ENCODE measurements around the gene HINT2.

HINT2 gene

DNA sequence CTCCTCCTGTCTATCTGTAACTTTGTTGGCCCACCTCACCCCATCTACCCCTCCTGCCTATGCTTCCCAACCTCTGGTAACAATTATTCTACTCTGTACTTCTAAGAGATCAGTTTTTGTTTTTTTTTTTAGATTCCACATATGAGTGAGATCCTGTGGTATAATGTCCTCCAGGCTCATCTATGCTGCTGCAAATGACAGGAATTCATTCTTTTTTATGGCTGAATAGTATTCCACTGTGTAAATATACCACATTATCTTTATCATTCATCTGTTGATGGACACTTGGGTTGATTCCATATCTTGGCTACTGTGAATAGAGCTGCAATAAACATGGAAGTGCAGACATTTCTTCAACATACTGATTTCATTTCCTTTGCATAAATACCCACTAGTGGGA, 31.4 kb downstream of the HINT2 start:
- H3K27me3 ChIP-seq (ENCODE audit: insufficient read depth, low read length, poor library complexity, severe bottlenecking): no peaks in the 10 kb centered on the region
- no peaks in the 10 kb centered on the region for H3K9me2 ChIP-seq (replicated peaks; ENCODE audit: low read depth, low read length)
- H2AFZ ChIP-seq (ENCODE audit: low read length): no peak overlapping the region
- H3F3A ChIP-seq (ENCODE audit: low read depth): no peaks in the 10 kb centered on the region
- peaks cover 16% of the 10 kb centered on the region; the same call in 1 of the 2 replicates for H3K36me3 ChIP-seq (ENCODE audit: insufficient read depth, low read length)
- no peaks in the 10 kb centered on the region for H3K9me3 ChIP-seq (ENCODE audit: insufficient read depth, low read depth, low read length)
- H3K79me2 ChIP-seq (ENCODE audit: insufficient read depth, low read length): no peaks in the 10 kb centered on the region
- H3K4me3 ChIP-seq (ENCODE audit: low read length, poor library complexity, severe bottlenecking): no peak overlapping the region
- H3K4me1 ChIP-seq (ENCODE audit: insufficient read depth, low read length, poor library complexity, severe bottlenecking): no peaks in the 10 kb centered on the region
- TF ChIP-seq, protein P1, sequence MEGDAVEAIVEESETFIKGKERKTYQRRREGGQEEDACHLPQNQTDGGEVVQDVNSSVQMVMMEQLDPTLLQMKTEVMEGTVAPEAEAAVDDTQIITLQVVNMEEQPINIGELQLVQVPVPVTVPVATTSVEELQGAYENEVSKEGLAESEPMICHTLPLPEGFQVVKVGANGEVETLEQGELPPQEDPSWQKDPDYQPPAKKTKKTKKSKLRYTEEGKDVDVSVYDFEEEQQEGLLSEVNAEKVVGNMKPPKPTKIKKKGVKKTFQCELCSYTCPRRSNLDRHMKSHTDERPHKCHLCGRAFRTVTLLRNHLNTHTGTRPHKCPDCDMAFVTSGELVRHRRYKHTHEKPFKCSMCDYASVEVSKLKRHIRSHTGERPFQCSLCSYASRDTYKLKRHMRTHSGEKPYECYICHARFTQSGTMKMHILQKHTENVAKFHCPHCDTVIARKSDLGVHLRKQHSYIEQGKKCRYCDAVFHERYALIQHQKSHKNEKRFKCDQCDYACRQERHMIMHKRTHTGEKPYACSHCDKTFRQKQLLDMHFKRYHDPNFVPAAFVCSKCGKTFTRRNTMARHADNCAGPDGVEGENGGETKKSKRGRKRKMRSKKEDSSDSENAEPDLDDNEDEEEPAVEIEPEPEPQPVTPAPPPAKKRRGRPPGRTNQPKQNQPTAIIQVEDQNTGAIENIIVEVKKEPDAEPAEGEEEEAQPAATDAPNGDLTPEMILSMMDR (conservative IDR thresholded peaks at IDR 0.05; ENCODE audit: low read length): no peak
- TF ChIP-seq EZH2phosphoT487 (IDR thresholded peaks at IDR 0.05; ENCODE audit: borderline replicate concordance): no peak
- no peaks in the 10 kb centered on the region for H4K20me1 ChIP-seq (ENCODE audit: insufficient read depth, low read length, poor library complexity, severe bottlenecking)
- H3K4me2 ChIP-seq (ENCODE audit: low read depth, low read length, poor library complexity, severe bottlenecking): no peak overlapping the region
- H3K9ac ChIP-seq (ENCODE audit: low read depth, low read length, poor library complexity, severe bottlenecking): no peak overlapping the region

DNA sequence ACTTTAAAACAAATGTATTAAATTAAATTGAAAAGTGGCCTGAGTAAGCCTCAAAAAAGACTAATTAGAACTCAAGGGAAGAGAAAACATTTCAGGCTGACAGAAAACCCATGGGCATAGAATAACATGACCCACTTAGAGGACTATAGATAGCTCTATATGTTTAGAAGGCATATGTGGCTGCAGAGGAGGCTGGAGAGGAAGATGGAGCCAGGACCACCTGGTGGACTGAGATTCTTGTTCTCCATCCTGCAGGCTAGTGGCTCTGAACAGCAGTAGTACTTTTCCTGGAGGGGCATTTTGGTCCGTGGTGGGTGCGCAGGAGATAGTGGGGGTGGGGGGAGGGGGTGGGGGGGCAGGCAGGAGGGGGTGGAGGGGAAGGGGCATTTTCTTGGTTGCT, 33.8 kb downstream of the HINT2 start:
- Histone ChIP-seq H3K4me2 (ENCODE audit: low read depth, low read length, poor library complexity, severe bottlenecking) (no peak overlapping the region), H2AFZ (ENCODE audit: low read length) (no peak overlapping the region), H3K4me3 (ENCODE audit: low read length, poor library complexity, severe bottlenecking) (no peak overlapping the region), H3K79me2 (ENCODE audit: insufficient read depth, low read length) (no peaks in the 10 kb centered on the region), H4K20me1 (ENCODE audit: insufficient read depth, low read length, poor library complexity, severe bottlenecking) (no peaks in the 10 kb centered on the region), H3K9me3 (ENCODE audit: insufficient read depth, low read depth, low read length) (no peaks in the 10 kb centered on the region), H3K36me3 (ENCODE audit: insufficient read depth, low read length) (peaks cover 11% of the 10 kb centered on the region; the same call in 1 of the 2 replicates), H3K27me3 (ENCODE audit: insufficient read depth, low read length, poor library complexity, severe bottlenecking) (no peaks in the 10 kb centered on the region), H3F3A (ENCODE audit: low read depth) (no peaks in the 10 kb centered on the region), H3K9me2 (replicated peaks; ENCODE audit: low read depth, low read length) (no peaks in the 10 kb centered on the region), H3K9ac (ENCODE audit: low read depth, low read length, poor library complexity, severe bottlenecking) (no peak overlapping the region), H3K4me1 (ENCODE audit: insufficient read depth, low read length, poor library complexity, severe bottlenecking) (no peaks in the 10 kb centered on the region)
- TF ChIP-seq, protein P1 (conservative IDR thresholded peaks at IDR 0.05; ENCODE audit: low read length): no peak
- no peak for TF ChIP-seq EZH2phosphoT487 (IDR thresholded peaks at IDR 0.05; ENCODE audit: borderline replicate concordance)

DNA sequence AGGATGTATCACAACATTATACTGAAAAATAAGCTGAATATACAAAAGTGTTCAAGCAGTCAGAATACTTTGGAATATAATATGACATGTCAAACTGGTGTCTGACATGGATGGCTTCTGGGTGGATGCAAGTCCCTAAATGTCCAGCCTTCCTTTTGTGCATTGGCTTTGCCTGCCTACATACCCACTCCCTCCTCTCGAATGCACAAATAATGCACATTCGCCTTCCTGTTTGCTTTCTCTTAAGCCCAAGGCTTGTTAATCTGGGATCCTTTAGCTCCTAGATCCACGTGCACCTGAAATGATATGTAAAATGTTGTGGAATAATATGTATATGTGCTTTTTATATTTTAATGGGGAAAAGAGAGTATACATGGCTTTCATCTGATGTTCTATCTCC, 36.3 kb downstream of the HINT2 start:
- no peaks in the 10 kb centered on the region for H3K4me1 ChIP-seq (ENCODE audit: insufficient read depth, low read length, poor library complexity, severe bottlenecking)
- H3K4me3 ChIP-seq (ENCODE audit: low read length, poor library complexity, severe bottlenecking): no peak overlapping the region
- H3K9me3 ChIP-seq (ENCODE audit: insufficient read depth, low read depth, low read length): no peaks in the 10 kb centered on the region
- H4K20me1 ChIP-seq (ENCODE audit: insufficient read depth, low read length, poor library complexity, severe bottlenecking): no peaks in the 10 kb centered on the region
- H3K4me2 ChIP-seq (ENCODE audit: low read depth, low read length, poor library complexity, severe bottlenecking): no peak overlapping the region
- TF ChIP-seq, protein P1 (conservative IDR thresholded peaks at IDR 0.05; ENCODE audit: low read length): no peak
- TF ChIP-seq EZH2phosphoT487 (IDR thresholded peaks at IDR 0.05; ENCODE audit: borderline replicate concordance): no peak
- no peak overlapping the region for H2AFZ ChIP-seq (ENCODE audit: low read length)
- peaks cover 2% of the 10 kb centered on the region; the same call in 1 of the 2 replicates for H3K79me2 ChIP-seq (ENCODE audit: insufficient read depth, low read length)
- H3F3A ChIP-seq (ENCODE audit: low read depth): no peaks in the 10 kb centered on the region
- H3K27me3 ChIP-seq (ENCODE audit: insufficient read depth, low read length, poor library complexity, severe bottlenecking): no peaks in the 10 kb centered on the region
- H3K36me3 ChIP-seq (ENCODE audit: insufficient read depth, low read length): peaks cover 3% of the 10 kb centered on the region; the same call in 1 of the 2 replicates
- H3K9me2 ChIP-seq (replicated peaks; ENCODE audit: low read depth, low read length): no peaks in the 10 kb centered on the region
- H3K9ac ChIP-seq (ENCODE audit: low read depth, low read length, poor library complexity, severe bottlenecking): no peak overlapping the region

All from Loucy (cell line).